Neural cell (in vitro differentiated cells): Measurements from ENCODE around the gene TENM3. TPM values are rescaled to one million over a fixed set of nuclear protein-coding genes. Genes with fewer than 3 reads are reported as not detected.
"Not testable (repeated sequence)": the region's sequence is repeated elsewhere in the genome, so short reads cannot be mapped to it uniquely, and the experiment has no call there.

Source experiments
- H2AFZ ChIP-seq: fragments of 200-600, 300-800 bp; sonication (generic), shearing (Covaris generic); 2 replicates; pipeline ENCODE4 v1.6.0; 2014; ENCODE audit warnings: low read depth, mild to moderate bottlenecking, antibody characterized with exemption, low read length, moderate library complexity
- H3F3A ChIP-seq: fragments of 200-600 bp; shearing (Covaris generic); 2 replicates; pipeline ENCODE4 v1.6.1; 2016; ENCODE audit warnings: mild to moderate bottlenecking, moderate library complexity, mixed read lengths, antibody characterized with exemption, low read length; ENCODE audit not compliant: insufficient read depth, poor library complexity, severe bottlenecking
- H3K27ac ChIP-seq: fragments of 200-600, 300-800 bp; sonication (generic), shearing (Covaris generic); 2 replicates; pipeline ENCODE4 v1.5.1; 2014; ENCODE audit warnings: mild to moderate bottlenecking, low read length, moderate library complexity
- H3K27me3 ChIP-seq: fragments of 300-800, 200-600 bp; sonication (generic), shearing (Covaris generic); 2 replicates; pipeline ENCODE4 v1.6.0; 2014; ENCODE audit warnings: mild to moderate bottlenecking, low read depth, low read length, moderate library complexity; ENCODE audit not compliant: insufficient read depth
- H3K36me3 ChIP-seq: fragments of 300-800, 200-600 bp; sonication (generic), shearing (Covaris generic); 2 replicates; pipeline ENCODE4 v1.5.1; 2014; ENCODE audit warnings: mild to moderate bottlenecking, antibody characterized with exemption, low read length, moderate library complexity; ENCODE audit not compliant: insufficient read depth
- H3K4me2 ChIP-seq: fragments of 300-800, 200-600 bp; sonication (generic), shearing (Covaris generic); 2 replicates; pipeline ENCODE4 v1.6.0; 2014; ENCODE audit warnings: mild to moderate bottlenecking, low read length
- H3K4me3 ChIP-seq: fragments of 300-800, 200-600 bp; sonication (generic), shearing (Covaris generic); 2 replicates; pipeline ENCODE4 v1.5.1; 2014; ENCODE audit warnings: mild to moderate bottlenecking, low read length, moderate library complexity
- H3K79me2 ChIP-seq: fragments of 200-600 bp; shearing (Covaris generic); replicated peaks from 2 replicates; pipeline ENCODE4 v1.6.0; 2014; ENCODE audit warnings: mild to moderate bottlenecking, low read length, moderate library complexity; ENCODE audit not compliant: insufficient read depth
- H3K9ac ChIP-seq: fragments of 300-800, 200-600 bp; sonication (generic), shearing (Covaris generic); 2 replicates; pipeline ENCODE4 v1.6.1; 2016; ENCODE audit warnings: mild to moderate bottlenecking, low read length, mixed read lengths
- H3K9me2 ChIP-seq: fragments of 200-600 bp; shearing (Covaris generic); 2 replicates; pipeline ENCODE4 v1.6.1; 2016; ENCODE audit warnings: mild to moderate bottlenecking, low read length, mixed read lengths; ENCODE audit not compliant: insufficient read depth
- H3K9me3 ChIP-seq: fragments of 200-600, 300-800 bp; sonication (generic), shearing (Covaris generic); 2 replicates; pipeline ENCODE4 v1.6.1; 2016; ENCODE audit warnings: mild to moderate bottlenecking, mixed run types, low read length, moderate library complexity, mixed read lengths
- H4K20me1 ChIP-seq: fragments of 200-600 bp; shearing (Covaris generic); 2 replicates; pipeline ENCODE4 v1.6.1; 2016; ENCODE audit warnings: mild to moderate bottlenecking, mixed run types; ENCODE audit not compliant: insufficient read depth
- EP300 ChIP-seq: fragments of 450-650 bp; conservative IDR thresholded peaks from 2 replicates; pipeline ENCODE4 v1.6.1; 2014; ENCODE audit warnings: antibody characterized with exemption, mild to moderate bottlenecking, moderate library complexity; ENCODE audit not compliant: poor library complexity, severe bottlenecking
- EZH2 ChIP-seq: fragments of 200-600, 300-800 bp; shearing (Covaris generic), sonication (generic); IDR thresholded peaks from 2 replicates; pipeline ENCODE4 v1.6.1; 2014; ENCODE audit warnings: antibody characterized with exemption, low read length, borderline replicate concordance, mild to moderate bottlenecking; ENCODE audit not compliant: insufficient read depth, poor library complexity, severe bottlenecking
- MXI1 ChIP-seq: fragments of 450-650 bp; conservative IDR thresholded peaks from 2 replicates; pipeline ENCODE4 v1.6.1; 2014; ENCODE audit warnings: antibody characterized with exemption, mild to moderate bottlenecking; ENCODE audit not compliant: poor library complexity, severe bottlenecking
- POLR2AphosphoS5 ChIP-seq: IDR thresholded peaks from 2 replicates; pipeline ENCODE4 v1.6.1; 2012
- RAD21 ChIP-seq: fragments of 450-650 bp; conservative IDR thresholded peaks from 2 replicates; pipeline ENCODE4 v1.6.1; 2014; ENCODE audit warnings: antibody characterized with exemption, mild to moderate bottlenecking, moderate library complexity
- SMC3 ChIP-seq: fragments of 450-650 bp; conservative IDR thresholded peaks from 2 replicates; pipeline ENCODE4 v1.6.1; 2014; ENCODE audit warnings: antibody characterized with exemption, mild to moderate bottlenecking, moderate library complexity; ENCODE audit not compliant: poor library complexity
- TAF1 ChIP-seq: IDR thresholded peaks from 2 replicates; pipeline ENCODE4 v1.6.1; 2012; ENCODE audit warnings: low read depth
- polyA plus RNA-seq: library from polyadenylated mRNA; depleted of rRNA; stranded (reverse); fragments of >200 nt; gene quantifications from 2 replicates; pipeline ENCODE4 v1.2.3, GENCODE V29; 2014
- TF ChIP-seq, protein P1 (sequence below): IDR thresholded peaks from 2 replicates; pipeline ENCODE4 v1.6.1; 2012; ENCODE audit warnings: borderline replicate concordance
- TF ChIP-seq, protein P2 (sequence below): fragments of 450-650 bp; IDR thresholded peaks from 2 replicates; pipeline ENCODE4 v1.5.1; 2014; ENCODE audit warnings: antibody characterized with exemption, mild to moderate bottlenecking, moderate library complexity; ENCODE audit not compliant: poor library complexity, severe bottlenecking

TENM3 gene
- polyA plus RNA-seq, 1 donor from 2014 or later, result 7.3 TPM

DNA sequence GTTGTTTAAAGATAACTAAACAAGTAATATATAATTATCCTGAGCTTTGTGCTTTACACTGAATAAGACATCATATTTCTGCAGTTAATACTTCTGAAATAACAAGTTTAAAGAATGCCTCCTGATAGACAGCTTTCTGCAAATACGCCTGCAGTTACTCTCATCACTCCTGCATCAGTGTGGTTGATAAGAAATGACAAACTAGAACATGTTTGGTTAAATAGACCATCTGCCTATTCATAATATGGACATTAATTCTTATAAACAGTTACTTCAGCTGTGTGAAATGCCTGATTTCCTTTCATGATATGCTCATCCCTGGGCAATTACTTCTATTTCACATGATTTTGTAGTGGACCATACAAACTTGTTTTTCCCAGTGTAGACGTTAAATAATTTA is 7.0 kb upstream of the TENM3 start:
- TF ChIP-seq POLR2AphosphoS5 (no peak), MXI1 (no peak)
- TF ChIP-seq, protein P1, sequence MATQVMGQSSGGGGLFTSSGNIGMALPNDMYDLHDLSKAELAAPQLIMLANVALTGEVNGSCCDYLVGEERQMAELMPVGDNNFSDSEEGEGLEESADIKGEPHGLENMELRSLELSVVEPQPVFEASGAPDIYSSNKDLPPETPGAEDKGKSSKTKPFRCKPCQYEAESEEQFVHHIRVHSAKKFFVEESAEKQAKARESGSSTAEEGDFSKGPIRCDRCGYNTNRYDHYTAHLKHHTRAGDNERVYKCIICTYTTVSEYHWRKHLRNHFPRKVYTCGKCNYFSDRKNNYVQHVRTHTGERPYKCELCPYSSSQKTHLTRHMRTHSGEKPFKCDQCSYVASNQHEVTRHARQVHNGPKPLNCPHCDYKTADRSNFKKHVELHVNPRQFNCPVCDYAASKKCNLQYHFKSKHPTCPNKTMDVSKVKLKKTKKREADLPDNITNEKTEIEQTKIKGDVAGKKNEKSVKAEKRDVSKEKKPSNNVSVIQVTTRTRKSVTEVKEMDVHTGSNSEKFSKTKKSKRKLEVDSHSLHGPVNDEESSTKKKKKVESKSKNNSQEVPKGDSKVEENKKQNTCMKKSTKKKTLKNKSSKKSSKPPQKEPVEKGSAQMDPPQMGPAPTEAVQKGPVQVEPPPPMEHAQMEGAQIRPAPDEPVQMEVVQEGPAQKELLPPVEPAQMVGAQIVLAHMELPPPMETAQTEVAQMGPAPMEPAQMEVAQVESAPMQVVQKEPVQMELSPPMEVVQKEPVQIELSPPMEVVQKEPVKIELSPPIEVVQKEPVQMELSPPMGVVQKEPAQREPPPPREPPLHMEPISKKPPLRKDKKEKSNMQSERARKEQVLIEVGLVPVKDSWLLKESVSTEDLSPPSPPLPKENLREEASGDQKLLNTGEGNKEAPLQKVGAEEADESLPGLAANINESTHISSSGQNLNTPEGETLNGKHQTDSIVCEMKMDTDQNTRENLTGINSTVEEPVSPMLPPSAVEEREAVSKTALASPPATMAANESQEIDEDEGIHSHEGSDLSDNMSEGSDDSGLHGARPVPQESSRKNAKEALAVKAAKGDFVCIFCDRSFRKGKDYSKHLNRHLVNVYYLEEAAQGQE, result no peak
- H3K79me2 ChIP-seq, result no peaks in the 10 kb centered on the region
- no peak overlapping the region for H3K4me2 ChIP-seq
- no peak overlapping the region for H3K9ac ChIP-seq
- no peaks in the 10 kb centered on the region for H3K27me3 ChIP-seq
- H3K27ac ChIP-seq, result no peak overlapping the region
- H3K36me3 ChIP-seq, result no peaks in the 10 kb centered on the region
- H3K4me3 ChIP-seq, result no peak overlapping the region
- H3K9me2 ChIP-seq, result no peaks in the 10 kb centered on the region
- H4K20me1 ChIP-seq, result no peaks in the 10 kb centered on the region
- no peak overlapping the region for H2AFZ ChIP-seq
- no peaks in the 10 kb centered on the region for H3K9me3 ChIP-seq
- H3F3A ChIP-seq, result no peaks in the 10 kb centered on the region

DNA sequence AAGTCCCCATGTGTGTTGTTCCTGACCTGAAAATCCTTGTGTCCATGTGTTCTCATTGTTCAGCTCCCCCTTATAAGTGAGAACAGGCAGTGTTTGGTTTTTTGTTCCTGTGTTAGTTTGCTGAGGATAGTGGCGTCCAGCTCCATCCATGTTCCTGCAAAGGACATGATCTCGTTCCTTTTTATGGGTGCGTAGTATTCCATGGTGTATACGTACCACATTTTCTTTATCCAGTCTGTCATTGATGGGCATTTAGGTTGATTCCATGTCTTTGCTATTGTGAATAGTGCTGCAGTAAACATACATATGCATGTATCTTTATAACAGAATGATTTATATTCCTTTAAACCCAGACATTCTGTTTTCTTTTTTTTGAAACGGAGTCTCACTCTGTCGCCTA is 6.2 kb upstream of the TENM3 start:
- H3K27ac ChIP-seq, H2AFZ ChIP-seq, H3K4me3 ChIP-seq, H3K79me2 ChIP-seq, H3K9me2 ChIP-seq, H3K27me3 ChIP-seq, H3K9ac ChIP-seq, H3K4me2 ChIP-seq, H4K20me1 ChIP-seq, H3F3A ChIP-seq, H3K36me3 ChIP-seq, H3K9me3 ChIP-seq: not testable (repeated sequence)

DNA sequence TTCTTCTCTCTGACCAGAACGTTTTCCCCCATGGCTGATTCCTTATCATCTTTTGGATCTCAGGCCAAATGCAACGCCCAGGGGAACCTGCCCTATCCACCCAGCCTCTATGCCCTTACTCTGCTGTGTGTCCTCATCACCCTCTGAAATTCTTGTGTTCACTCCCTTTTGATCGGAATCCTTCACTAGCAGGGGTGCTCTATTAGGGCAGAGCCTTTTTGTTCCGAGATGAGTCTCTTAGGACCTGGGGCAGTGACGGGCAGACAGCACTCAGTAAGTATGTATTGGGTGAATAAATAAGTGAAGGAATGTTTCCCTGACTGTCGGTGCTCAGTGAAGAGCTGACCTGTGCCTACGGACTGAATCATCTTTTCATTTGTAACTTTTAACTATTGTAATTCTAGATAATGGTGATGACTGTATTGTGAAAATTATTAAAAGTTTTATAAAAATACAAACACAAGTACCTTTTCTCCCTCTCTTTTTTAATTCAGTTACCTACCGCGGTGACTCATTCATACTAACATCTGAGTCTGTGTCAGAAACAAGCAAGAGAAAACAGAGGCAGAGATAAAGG is 4.8 kb upstream of the TENM3 start:
- Histone ChIP-seq H3K79me2 (no peaks in the 10 kb centered on the region), H3K27ac (no peak overlapping the region), H3K4me2 (no peak overlapping the region), H3K27me3 (no peaks in the 10 kb centered on the region), H3F3A (no peaks in the 10 kb centered on the region), H3K4me3 (no peak overlapping the region), H3K36me3 (no peaks in the 10 kb centered on the region), H3K9me2 (no peaks in the 10 kb centered on the region), H2AFZ (no peak overlapping the region), H3K9ac (no peak overlapping the region), H3K9me3 (no peaks in the 10 kb centered on the region), H4K20me1 (no peaks in the 10 kb centered on the region)
- TF ChIP-seq POLR2AphosphoS5 (no peak), EP300 (no peak), EZH2 (no peak), TAF1 (no peak), MXI1 (no peak), RAD21 (no peak), SMC3 (no peak)
- TF ChIP-seq, protein P2, sequence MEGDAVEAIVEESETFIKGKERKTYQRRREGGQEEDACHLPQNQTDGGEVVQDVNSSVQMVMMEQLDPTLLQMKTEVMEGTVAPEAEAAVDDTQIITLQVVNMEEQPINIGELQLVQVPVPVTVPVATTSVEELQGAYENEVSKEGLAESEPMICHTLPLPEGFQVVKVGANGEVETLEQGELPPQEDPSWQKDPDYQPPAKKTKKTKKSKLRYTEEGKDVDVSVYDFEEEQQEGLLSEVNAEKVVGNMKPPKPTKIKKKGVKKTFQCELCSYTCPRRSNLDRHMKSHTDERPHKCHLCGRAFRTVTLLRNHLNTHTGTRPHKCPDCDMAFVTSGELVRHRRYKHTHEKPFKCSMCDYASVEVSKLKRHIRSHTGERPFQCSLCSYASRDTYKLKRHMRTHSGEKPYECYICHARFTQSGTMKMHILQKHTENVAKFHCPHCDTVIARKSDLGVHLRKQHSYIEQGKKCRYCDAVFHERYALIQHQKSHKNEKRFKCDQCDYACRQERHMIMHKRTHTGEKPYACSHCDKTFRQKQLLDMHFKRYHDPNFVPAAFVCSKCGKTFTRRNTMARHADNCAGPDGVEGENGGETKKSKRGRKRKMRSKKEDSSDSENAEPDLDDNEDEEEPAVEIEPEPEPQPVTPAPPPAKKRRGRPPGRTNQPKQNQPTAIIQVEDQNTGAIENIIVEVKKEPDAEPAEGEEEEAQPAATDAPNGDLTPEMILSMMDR, result no peak
- TF ChIP-seq, protein P1, result no peak
